Gastroesophageal sphincter (tissue), 4 donors: ENCODE results near the gene VAV3. TPM values are rescaled to one million over a fixed set of nuclear protein-coding genes. Genes with fewer than 3 reads are reported as not detected.

Experiments used
- ATAC-seq: fragments of 150-250 bp; one replicate; pipeline ENCODE4 v1.9.1; 2016; ENCODE audit warnings: mild to moderate bottlenecking, moderate library complexity
- H3K27ac ChIP-seq, 4 donors: fragments of 200-600 bp; sonication (generic) in 3 of 4; 1 replicate in 3 of 4; 2 replicates in 1 of 4; pipeline ENCODE4 v1.5.1; 2016 to 2019
- H3K27me3 ChIP-seq: fragments of 200-600 bp; sonication (generic); one replicate; pipeline ENCODE4 v1.5.1; 2019
- H3K36me3 ChIP-seq, 2 donors: fragments of 200-600 bp; sonication (generic); one replicate each; pipeline ENCODE4 v1.5.1; 2019; ENCODE audit warnings: control low read depth in 1 of 2
- H3K4me1 ChIP-seq, 3 donors: fragments of 200-600 bp; sonication (generic); 1 replicate in 2 of 3; 2 replicates in 1 of 3; pipeline ENCODE4 v1.5.1; 2016 to 2019; ENCODE audit warnings: control low read depth in 2 of 3
- H3K4me3 ChIP-seq, 2 donors: fragments of 200-600 bp; sonication (generic); one replicate each; pipeline ENCODE4 v1.5.1; 2019; ENCODE audit warnings: mild to moderate bottlenecking in 1 of 2, moderate library complexity in 1 of 2
- H3K9me3 ChIP-seq, 3 donors: fragments of 200-600 bp; sonication (generic); one replicate each; pipeline ENCODE4 v1.5.1; 2017 to 2019; ENCODE audit warnings: control low read depth in 2 of 3
- EP300 ChIP-seq: sonication (generic); formaldehyde crosslinking; IDR thresholded peaks from one replicate; pipeline ENCODE4 v1.6.1; 2017; ENCODE audit warnings: antibody characterized with exemption, mild to moderate bottlenecking
- POLR2A ChIP-seq, 2 donors: fragments of 450-650 bp; IDR thresholded peaks; one replicate each; pipeline ENCODE4 v1.6.1; 2017; ENCODE audit warnings: antibody characterized with exemption in 2 of 2, mild to moderate bottlenecking in 2 of 2, moderate library complexity in 1 of 2
- POLR2AphosphoS5 ChIP-seq: sonication (generic); formaldehyde crosslinking; IDR thresholded peaks from one replicate; pipeline ENCODE4 v1.6.1; 2017; ENCODE audit warnings: antibody characterized with exemption
- WGBS, 2 donors: methylation state at CpG; one replicate each; pipeline ENCODE4 v1.1.5; 2018; ENCODE audit warnings: low coverage in 1 of 2; 5-methylcytosine and 5-hydroxymethylcytosine counted together
- total RNA-seq, 4 donors: library from RNA; depleted of rRNA; stranded (reverse); fragments of >200 nt; gene quantifications; one replicate each; pipeline ENCODE4 v1.1.0, GENCODE V29; 2016
- TF ChIP-seq, protein P1 (sequence below), 4 experiments: fragments of 200-600 bp in 2 of 4; fragments of 450-650 bp in 2 of 4; sonication (generic) in 1 of 4; IDR thresholded peaks; one replicate each; pipeline ENCODE4 v1.5.1; 2017 to 2019; ENCODE audit warnings: antibody characterized with exemption in 4 of 4, mild to moderate bottlenecking in 2 of 4, moderate library complexity in 2 of 4

The VAV3 gene
- total RNA-seq, 4 donors from 2014 or later = 1.3 to 4.7 (median 2.9) TPM

- ATAC-seq = no peak
- no peaks in the 10 kb centered on the region for H3K27me3 ChIP-seq
- H3K27ac ChIP-seq = no peak overlapping the region
- TF ChIP-seq, protein P1, sequence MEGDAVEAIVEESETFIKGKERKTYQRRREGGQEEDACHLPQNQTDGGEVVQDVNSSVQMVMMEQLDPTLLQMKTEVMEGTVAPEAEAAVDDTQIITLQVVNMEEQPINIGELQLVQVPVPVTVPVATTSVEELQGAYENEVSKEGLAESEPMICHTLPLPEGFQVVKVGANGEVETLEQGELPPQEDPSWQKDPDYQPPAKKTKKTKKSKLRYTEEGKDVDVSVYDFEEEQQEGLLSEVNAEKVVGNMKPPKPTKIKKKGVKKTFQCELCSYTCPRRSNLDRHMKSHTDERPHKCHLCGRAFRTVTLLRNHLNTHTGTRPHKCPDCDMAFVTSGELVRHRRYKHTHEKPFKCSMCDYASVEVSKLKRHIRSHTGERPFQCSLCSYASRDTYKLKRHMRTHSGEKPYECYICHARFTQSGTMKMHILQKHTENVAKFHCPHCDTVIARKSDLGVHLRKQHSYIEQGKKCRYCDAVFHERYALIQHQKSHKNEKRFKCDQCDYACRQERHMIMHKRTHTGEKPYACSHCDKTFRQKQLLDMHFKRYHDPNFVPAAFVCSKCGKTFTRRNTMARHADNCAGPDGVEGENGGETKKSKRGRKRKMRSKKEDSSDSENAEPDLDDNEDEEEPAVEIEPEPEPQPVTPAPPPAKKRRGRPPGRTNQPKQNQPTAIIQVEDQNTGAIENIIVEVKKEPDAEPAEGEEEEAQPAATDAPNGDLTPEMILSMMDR (IDR thresholded peaks at IDR 0.05) = no peak
- TF ChIP-seq POLR2A (IDR thresholded peaks at IDR 0.05) = no peak
- TF ChIP-seq POLR2AphosphoS5 = no peak
- no peak for TF ChIP-seq EP300
- no peak overlapping the region for H3K4me3 ChIP-seq
- H3K9me3 ChIP-seq = no peaks in the 10 kb centered on the region
- 76 to 84% methylated on average over 4 to 5 of the region's 5 CpGs for WGBS, 2 donors
- H3K36me3 ChIP-seq = no peaks in the 10 kb centered on the region
- peaks cover 0 to 11% (median 4%) of the 10 kb centered on the region in 3 donors for H3K4me1 ChIP-seq
Measured at GRCh38 chr1:107934578-107934977, 30.4 kb downstream of the VAV3 start.

DNA sequence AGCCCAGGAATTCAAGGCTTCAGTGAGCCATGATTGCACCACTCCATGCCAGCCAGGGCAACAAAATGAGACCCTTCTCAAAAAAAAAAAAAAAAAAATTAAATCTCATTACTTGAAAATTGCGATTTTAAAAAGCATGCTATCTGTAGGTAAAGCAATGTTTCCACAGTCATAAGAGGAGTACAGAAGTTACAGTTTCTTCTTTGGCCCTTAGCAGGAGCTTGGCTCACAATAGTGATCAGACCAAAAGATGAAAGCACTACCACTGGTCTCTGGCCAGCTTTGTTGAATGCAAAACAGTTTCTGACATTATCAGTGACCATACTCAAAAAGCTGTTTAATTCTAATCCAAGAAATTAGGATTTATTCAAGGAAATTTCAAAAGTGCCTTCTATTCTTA is 31.2 kb downstream of the VAV3 start:
- 94 to 100% methylated on average over 1 of the region's 1 CpG for WGBS, 2 donors
- H3K9me3 ChIP-seq = no peaks in the 10 kb centered on the region
- no peak overlapping the region for H3K27ac ChIP-seq
- no peak overlapping the region for H3K4me3 ChIP-seq
- no peaks in the 10 kb centered on the region for H3K36me3 ChIP-seq
- peaks cover 0 to 11% (median 4%) of the 10 kb centered on the region in 3 donors for H3K4me1 ChIP-seq
- H3K27me3 ChIP-seq = no peaks in the 10 kb centered on the region
- TF ChIP-seq POLR2A (IDR thresholded peaks at IDR 0.05) (no peak), POLR2AphosphoS5 (no peak)
- no peak for ATAC-seq

- no peak overlapping the region for H3K27ac ChIP-seq
- H3K9me3 ChIP-seq = no peaks in the 10 kb centered on the region
- TF ChIP-seq, protein P1 (IDR thresholded peaks at IDR 0.05) = no peak
- TF ChIP-seq EP300 (no peak), POLR2AphosphoS5 (no peak), POLR2A (IDR thresholded peaks at IDR 0.05) (no peak)
- no peak overlapping the region for H3K4me3 ChIP-seq
- WGBS, 2 donors = 93 to 100% methylated on average over 1 of the region's 1 CpG
- no peaks in the 10 kb centered on the region for H3K36me3 ChIP-seq
- no peaks in the 10 kb centered on the region for H3K27me3 ChIP-seq
- ATAC-seq = no peak
- no peaks in the 10 kb centered on the region for H3K4me1 ChIP-seq
Measured at GRCh38 chr1:107930292-107930691, 34.7 kb downstream of the VAV3 start.

DNA sequence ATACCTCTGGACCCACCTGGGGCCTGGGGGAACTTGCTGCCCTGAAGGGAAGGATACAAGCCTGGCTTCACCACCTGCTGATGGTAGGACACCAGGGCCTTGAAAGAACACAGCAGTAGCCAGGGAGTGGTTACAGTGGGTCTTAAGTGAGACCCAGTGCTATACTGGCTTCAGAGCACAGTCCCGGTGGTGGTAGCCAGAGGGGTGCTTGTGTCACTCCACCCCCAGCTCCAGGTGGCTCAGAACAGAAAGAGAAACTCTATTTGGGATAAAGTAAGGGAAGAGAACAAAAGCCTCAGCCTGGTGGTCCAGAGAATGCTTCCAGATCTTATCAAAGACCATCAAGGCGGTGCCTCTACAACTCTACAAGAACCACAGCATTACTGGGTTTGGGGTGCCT is 37.2 kb downstream of the VAV3 start:
- H3K9me3 ChIP-seq = no peaks in the 10 kb centered on the region
- TF ChIP-seq POLR2A (IDR thresholded peaks at IDR 0.05) (no peak), EP300 (no peak)
- H3K27ac ChIP-seq = no peak overlapping the region
- H3K27me3 ChIP-seq = no peaks in the 10 kb centered on the region
- no peak for ATAC-seq
- 86% methylated on average over 2 of the region's 2 CpGs; no CpG with 5 or more reads in 1 of the 2 donors for WGBS, 2 donors
- no peaks in the 10 kb centered on the region for H3K4me1 ChIP-seq
- no peak overlapping the region for H3K4me3 ChIP-seq
- H3K36me3 ChIP-seq = no peaks in the 10 kb centered on the region

DNA sequence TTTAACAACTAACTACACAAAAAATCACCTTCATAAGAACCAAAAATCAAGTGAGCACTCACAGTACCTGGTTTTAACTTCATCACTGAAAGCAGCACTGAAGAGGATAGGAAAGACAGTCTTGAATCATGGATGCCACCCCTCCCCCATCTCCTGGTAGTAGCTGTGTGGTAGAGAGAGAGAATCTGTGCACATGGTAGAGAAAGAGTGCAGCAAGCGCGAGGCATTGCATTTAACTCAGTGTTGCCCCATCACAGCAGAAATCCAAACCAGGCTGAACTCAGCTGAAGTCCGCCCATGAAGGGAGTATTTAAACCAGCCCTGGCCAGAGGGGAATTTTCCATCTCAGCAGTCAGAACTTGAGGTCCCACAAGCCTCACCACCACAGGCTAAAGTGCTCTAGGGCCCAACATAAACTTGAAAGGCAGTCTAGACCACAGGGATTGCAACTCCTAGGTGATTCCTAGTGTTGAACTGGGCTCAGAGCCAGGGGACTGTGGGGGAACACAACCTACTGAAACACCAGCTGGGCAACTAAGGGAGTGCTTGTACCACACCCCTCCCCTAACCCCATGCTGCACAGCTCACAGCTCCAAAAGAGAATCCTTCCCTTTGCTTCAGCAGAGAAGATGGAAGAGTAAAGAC is 38.4 kb downstream of the VAV3 start:
- no peaks in the 10 kb centered on the region for H3K4me1 ChIP-seq
- no peak for ATAC-seq
- 92% methylated on average over 2 of the region's 3 CpGs; no CpG with 5 or more reads in 1 of the 2 donors for WGBS, 2 donors

More for the DNA sequence above, 38.4 kb downstream of the VAV3 start:
- no peaks in the 10 kb centered on the region for H3K36me3 ChIP-seq
- no peak overlapping the region for H3K4me3 ChIP-seq
- no peaks in the 10 kb centered on the region for H3K27me3 ChIP-seq
- TF ChIP-seq POLR2A (IDR thresholded peaks at IDR 0.05) (no peak), POLR2AphosphoS5 (no peak), EP300 (no peak)
- TF ChIP-seq, protein P1 (IDR thresholded peaks at IDR 0.05) = no peak
- no peaks in the 10 kb centered on the region for H3K9me3 ChIP-seq
- H3K27ac ChIP-seq = no peak overlapping the region
